Naive B cell (primary cell): ENCODE measurements around the gene WDR7. TPM values are rescaled to one million over a fixed set of nuclear protein-coding genes. Genes with fewer than 3 reads are reported as not detected.
A peak's percentile ranks its signal among the peaks of the same experiment; 100 is the strongest.

ENCODE experiments used
- ATAC-seq, 2 donors: fragments of 150-1000 bp; cut with Tn5 transposase; 2 replicates each; pipeline ENCODE4 v1.10.0; 2021; ENCODE audit warnings: low read depth in 2 of 2, mild to moderate bottlenecking in 2 of 2, moderate library complexity in 2 of 2
- DNase-seq: peaks from one replicate; pipeline ENCODE4 v3.0.0; 2022
- H3K27ac Mint-ChIP-seq, 6 donors: one replicate each; pipeline ENCODE4 v1.8.0; 2020 to 2022; ENCODE audit warnings: mild to moderate bottlenecking in 6 of 6, mixed read lengths in 6 of 6, moderate library complexity in 5 of 6, inconsistent platforms in 2 of 6
- H3K27me3 Mint-ChIP-seq, 3 donors: one replicate each; pipeline ENCODE4 v1.8.0; 2021 to 2022; ENCODE audit warnings: mixed read lengths in 3 of 3, mild to moderate bottlenecking in 1 of 3
- H3K36me3 Mint-ChIP-seq, 2 donors: one replicate each; pipeline ENCODE4 v1.8.0; 2020 to 2022; ENCODE audit warnings: mixed read lengths in 2 of 2, inconsistent platforms in 1 of 2, mild to moderate bottlenecking in 1 of 2
- H3K4me1 Mint-ChIP-seq, 3 donors: one replicate each; pipeline ENCODE4 v1.8.0; 2020 to 2022; ENCODE audit warnings: mixed read lengths in 3 of 3, inconsistent platforms in 1 of 3, mild to moderate bottlenecking in 1 of 3, moderate library complexity in 1 of 3
- H3K4me3 Mint-ChIP-seq, 8 donors: one replicate each; pipeline ENCODE4 v1.8.0; 2020 to 2022; ENCODE audit warnings: mild to moderate bottlenecking in 8 of 8, mixed read lengths in 8 of 8, moderate library complexity in 8 of 8, inconsistent platforms in 2 of 8
- H3K9me3 Mint-ChIP-seq, 7 donors: one replicate each; pipeline ENCODE4 v1.8.0; 2020 to 2022; ENCODE audit warnings: mixed read lengths in 7 of 7, mild to moderate bottlenecking in 5 of 7, inconsistent platforms in 2 of 7, moderate library complexity in 1 of 7
- polyA plus RNA-seq, 6 donors: library from polyadenylated mRNA; unstranded; fragments of 300-500 nt; fragmentation: Illumina TruSeq; gene quantifications; one replicate each; pipeline ENCODE4 v1.2.3, GENCODE V29; 2021; ENCODE audit warnings: low read depth in 6 of 6

WDR7 gene
- polyA plus RNA-seq, 6 donors from 2014 or later = 14.7 to 24.7 (median 21.6) TPM

- no peak for DNase-seq
- Mint-ChIP-seq H3K36me3 (peaks cover 0 to 7% of the 10 kb centered on the region in 2 donors), H3K27ac (no peak overlapping the region), H3K4me1 (peaks cover 17 to 23% (median 19%) of the 10 kb centered on the region in 3 donors), H3K9me3 (no peaks in the 10 kb centered on the region), H3K27me3 (no peaks in the 10 kb centered on the region), H3K4me3 (no peak overlapping the region)
- no peak for ATAC-seq
Observed at GRCh38 chr18:56743115-56743514, 92.0 kb downstream of the WDR7 start.

- Mint-ChIP-seq H3K27me3 (no peaks in the 10 kb centered on the region), H3K4me1 (peaks cover 17 to 23% (median 19%) of the 10 kb centered on the region in 3 donors), H3K9me3 (no peaks in the 10 kb centered on the region), H3K36me3 (no peaks in the 10 kb centered on the region), H3K4me3 (peak overlapping the region in 1 of 8 donors; percentile 67), H3K27ac (peak overlapping the region in 1 of 6 donors; percentile 31)
- DNase-seq (peak; percentile 14), ATAC-seq (peak; percentile 58 to 80)
Observed at GRCh38 chr18:56747032-56747658, 96.0 kb downstream of the WDR7 start.

GRCh38 chr18:56747857-56748256 is 96.7 kb downstream of the WDR7 start:
- ATAC-seq = no peak
- Mint-ChIP-seq H3K27ac (peak overlapping the region in 2 of 6 donors; percentile 15 to 45), H3K36me3 (no peaks in the 10 kb centered on the region)

GRCh38 chr18:56748698-56749268 is 97.6 kb downstream of the WDR7 start:
- DNase-seq = peak; percentile 7
- H3K4me1 Mint-ChIP-seq = peaks cover 17 to 23% (median 19%) of the 10 kb centered on the region in 3 donors

More at GRCh38 chr18:56747857-56748256, 96.7 kb downstream of the WDR7 start:
- DNase-seq = no peak
- H3K9me3 Mint-ChIP-seq = no peaks in the 10 kb centered on the region
- no peak overlapping the region for H3K4me3 Mint-ChIP-seq
- no peaks in the 10 kb centered on the region for H3K27me3 Mint-ChIP-seq
- peaks cover 17 to 23% (median 19%) of the 10 kb centered on the region in 3 donors for H3K4me1 Mint-ChIP-seq

GRCh38 chr18:56756966-56757365 is 105.8 kb downstream of the WDR7 start:
- no peak for DNase-seq
- no peak for ATAC-seq
- no peaks in the 10 kb centered on the region for H3K4me1 Mint-ChIP-seq
- H3K27me3 Mint-ChIP-seq = no peaks in the 10 kb centered on the region
- no peak overlapping the region for H3K4me3 Mint-ChIP-seq
- H3K27ac Mint-ChIP-seq = no peak overlapping the region
- H3K36me3 Mint-ChIP-seq = peaks cover 0 to 6% of the 10 kb centered on the region in 2 donors
- peaks cover 0 to 2% (median 0%) of the 10 kb centered on the region in 7 donors for H3K9me3 Mint-ChIP-seq

More at GRCh38 chr18:56748698-56749268, 97.6 kb downstream of the WDR7 start:
- no peaks in the 10 kb centered on the region for H3K27me3 Mint-ChIP-seq
- H3K4me3 Mint-ChIP-seq = no peak overlapping the region
- no peak for ATAC-seq
- no peaks in the 10 kb centered on the region for H3K9me3 Mint-ChIP-seq
- no peaks in the 10 kb centered on the region for H3K36me3 Mint-ChIP-seq
- no peak overlapping the region for H3K27ac Mint-ChIP-seq

DNA sequence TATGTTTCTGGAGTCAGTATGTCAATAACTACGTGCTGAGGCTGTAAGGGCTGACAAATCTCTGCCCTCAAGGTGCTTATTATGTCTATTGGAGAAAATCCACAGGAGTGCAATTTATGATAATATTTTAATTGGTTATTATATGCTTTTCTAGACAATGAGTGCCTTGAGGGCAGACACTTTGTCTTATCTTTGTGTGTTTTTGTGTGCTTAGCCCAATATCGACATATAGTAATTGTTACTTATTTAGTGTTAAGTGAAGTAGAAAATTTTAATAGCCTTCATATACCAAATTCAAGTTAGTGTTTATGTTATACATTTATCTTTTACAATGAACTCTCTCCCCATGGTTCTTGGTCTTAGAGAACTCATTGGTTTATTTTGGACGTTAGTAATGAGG is 118.9 kb downstream of the WDR7 start:
- Mint-ChIP-seq H3K27ac (no peak overlapping the region), H3K27me3 (no peaks in the 10 kb centered on the region), H3K4me3 (no peak overlapping the region)

DNA sequence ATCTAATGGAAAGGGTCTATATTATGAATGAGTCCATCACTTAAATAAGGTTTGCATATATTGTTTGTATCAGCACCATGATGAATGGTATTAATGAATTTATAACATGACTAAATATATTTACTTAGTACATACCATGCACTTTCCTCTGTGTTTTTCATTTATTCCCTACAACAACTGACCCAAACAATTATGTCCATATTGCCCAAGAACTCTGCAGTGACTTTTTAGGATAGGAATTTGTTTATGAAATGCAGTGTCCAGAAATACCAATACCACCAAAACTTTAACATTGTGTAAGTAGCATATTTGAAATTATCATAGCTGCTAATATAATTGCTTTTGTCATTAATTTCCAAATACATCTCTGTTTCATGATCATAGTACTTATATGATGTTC is 119.7 kb downstream of the WDR7 start:
- ATAC-seq (no peak), DNase-seq (no peak)
- Mint-ChIP-seq H3K4me1 (no peaks in the 10 kb centered on the region), H3K27ac (no peak overlapping the region), H3K9me3 (no peaks in the 10 kb centered on the region), H3K27me3 (no peaks in the 10 kb centered on the region), H3K36me3 (peaks cover 8 to 42% of the 10 kb centered on the region in 2 donors), H3K4me3 (no peak overlapping the region)

More for the DNA sequence above, 118.9 kb downstream of the WDR7 start:
- peaks cover 8 to 44% of the 10 kb centered on the region in 2 donors for H3K36me3 Mint-ChIP-seq
- no peaks in the 10 kb centered on the region for H3K4me1 Mint-ChIP-seq
- ATAC-seq (no peak), DNase-seq (no peak)
- H3K9me3 Mint-ChIP-seq = no peaks in the 10 kb centered on the region

GRCh38 chr18:56775701-56776100 is 124.5 kb downstream of the WDR7 start:
- Mint-ChIP-seq H3K4me1 (peaks cover 0 to 5% (median 0%) of the 10 kb centered on the region in 3 donors), H3K36me3 (peaks cover 7 to 8% of the 10 kb centered on the region in 2 donors), H3K27me3 (no peaks in the 10 kb centered on the region), H3K27ac (peak overlapping the region in 1 of 6 donors; percentile 28), H3K9me3 (no peaks in the 10 kb centered on the region), H3K4me3 (no peak overlapping the region)
- ATAC-seq (no peak), DNase-seq (no peak)

- H3K4me3 Mint-ChIP-seq = no peak overlapping the region
- no peak for DNase-seq
- H3K27ac Mint-ChIP-seq = no peak overlapping the region
- no peaks in the 10 kb centered on the region for H3K4me1 Mint-ChIP-seq
- ATAC-seq = no peak
- peaks cover 5 to 13% of the 10 kb centered on the region in 2 donors for H3K36me3 Mint-ChIP-seq
- no peaks in the 10 kb centered on the region for H3K9me3 Mint-ChIP-seq
- H3K27me3 Mint-ChIP-seq = no peaks in the 10 kb centered on the region
Observed at GRCh38 chr18:56787390-56787789, 136.2 kb downstream of the WDR7 start.

GRCh38 chr18:56789004-56789888 is 138.1 kb downstream of the WDR7 start:
- H3K27ac Mint-ChIP-seq = no peak overlapping the region

DNA sequence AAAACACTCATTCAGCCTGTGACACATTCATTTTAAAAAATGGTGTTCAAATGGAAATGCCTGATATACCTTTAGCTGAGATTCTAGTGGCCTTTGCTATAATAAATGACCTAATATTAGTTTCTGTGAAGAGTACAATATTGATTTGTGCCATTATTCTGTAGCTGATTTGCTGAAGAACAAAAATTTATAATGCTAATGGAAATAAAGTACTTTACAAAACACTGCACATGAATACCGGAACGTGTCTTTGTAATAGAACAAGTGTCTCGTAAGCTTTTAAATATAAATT is 138.7 kb downstream of the WDR7 start:
- no peaks in the 10 kb centered on the region for H3K27me3 Mint-ChIP-seq
- H3K4me1 Mint-ChIP-seq = no peaks in the 10 kb centered on the region
- no peaks in the 10 kb centered on the region for H3K9me3 Mint-ChIP-seq
- ATAC-seq (no peak), DNase-seq (no peak)
- no peak overlapping the region for H3K27ac Mint-ChIP-seq
- H3K36me3 Mint-ChIP-seq = peaks cover 6 to 11% of the 10 kb centered on the region in 2 donors
- no peak overlapping the region for H3K4me3 Mint-ChIP-seq

More at GRCh38 chr18:56789004-56789888, 138.1 kb downstream of the WDR7 start:
- H3K36me3 Mint-ChIP-seq = peaks cover 8 to 11% of the 10 kb centered on the region in 2 donors
- H3K9me3 Mint-ChIP-seq = no peaks in the 10 kb centered on the region
- no peak overlapping the region for H3K4me3 Mint-ChIP-seq
- no peaks in the 10 kb centered on the region for H3K27me3 Mint-ChIP-seq
- no peak for ATAC-seq
- no peaks in the 10 kb centered on the region for H3K4me1 Mint-ChIP-seq
- no peak for DNase-seq

DNA sequence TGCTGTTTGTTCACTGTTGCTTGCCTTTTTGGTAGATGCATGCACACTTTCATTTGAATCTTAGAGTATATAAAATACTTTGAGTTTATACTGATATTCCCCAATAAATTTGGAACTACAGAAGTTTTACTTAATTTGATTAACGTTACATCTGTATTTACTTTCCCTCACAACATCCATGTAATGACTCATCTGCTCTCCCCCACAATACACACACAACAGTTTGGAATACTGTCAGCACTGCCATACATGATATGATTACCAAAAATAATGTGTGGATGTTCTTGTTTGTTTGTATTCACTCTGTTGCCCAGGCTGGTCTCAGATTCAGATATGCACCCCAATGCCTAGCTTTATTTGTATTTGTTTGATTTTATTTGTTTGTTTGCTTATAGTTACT is 144.2 kb downstream of the WDR7 start:
- DNase-seq = no peak
- no peaks in the 10 kb centered on the region for H3K27me3 Mint-ChIP-seq
- H3K4me1 Mint-ChIP-seq = peaks cover 0 to 4% (median 0%) of the 10 kb centered on the region in 3 donors
- peaks cover 9 to 17% of the 10 kb centered on the region in 2 donors for H3K36me3 Mint-ChIP-seq
- no peaks in the 10 kb centered on the region for H3K9me3 Mint-ChIP-seq
- ATAC-seq = no peak
- no peak overlapping the region for H3K4me3 Mint-ChIP-seq
- H3K27ac Mint-ChIP-seq = no peak overlapping the region

DNA sequence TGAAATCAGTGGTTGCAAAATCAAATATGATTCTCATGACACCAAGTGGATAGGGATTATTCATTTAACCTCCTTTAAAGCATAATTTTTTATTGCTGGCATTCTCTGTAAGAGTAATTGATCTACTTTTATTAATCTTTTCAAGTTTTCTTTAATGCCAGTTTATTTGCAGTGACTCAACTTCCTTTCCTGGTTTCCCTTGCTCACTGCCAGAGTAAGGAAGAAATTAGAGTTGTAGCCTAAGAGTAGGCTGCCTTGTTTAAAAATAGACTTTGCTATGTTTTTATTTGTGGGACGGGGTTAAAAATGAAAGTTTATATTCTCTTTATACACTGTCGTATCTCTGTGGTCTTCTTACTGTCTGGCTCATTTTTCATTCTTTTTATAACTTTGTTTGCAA is 148.6 kb downstream of the WDR7 start:
- no peaks in the 10 kb centered on the region for H3K27me3 Mint-ChIP-seq
- ATAC-seq (no peak), DNase-seq (no peak)
- H3K9me3 Mint-ChIP-seq = peaks cover 0 to 2% (median 0%) of the 10 kb centered on the region in 7 donors
- H3K4me3 Mint-ChIP-seq = no peak overlapping the region
- H3K36me3 Mint-ChIP-seq = peaks cover 6 to 13% of the 10 kb centered on the region in 2 donors
- H3K27ac Mint-ChIP-seq = no peak overlapping the region
- peaks cover 0 to 4% (median 0%) of the 10 kb centered on the region in 3 donors for H3K4me1 Mint-ChIP-seq
